OCI-LY1 (cell line): ENCODE data around the gene CD160.

ENCODE experiments used
- H2AFZ ChIP-seq: fragments of 200-600 bp; sonication (generic), shearing (Covaris generic); 2 replicates; pipeline ENCODE4 v1.6.0; 2014; ENCODE audit warnings: antibody characterized with exemption, mild to moderate bottlenecking, low read length
- H3F3A ChIP-seq: fragments of 200-600 bp; sonication (generic), shearing (Covaris generic); 2 replicates; pipeline ENCODE4 v1.6.0; 2014; ENCODE audit warnings: mild to moderate bottlenecking, antibody characterized with exemption, low read length, moderate library complexity; ENCODE audit not compliant: insufficient read depth
- H3K27ac ChIP-seq: fragments of 200-600 bp; sonication (generic); 2 replicates; pipeline ENCODE4 v1.5.1; 2014; ENCODE audit warnings: low read length, mixed run types, mild to moderate bottlenecking, low read depth; ENCODE audit not compliant: poor library complexity, severe bottlenecking
- H3K27me3 ChIP-seq: fragments of 200-600 bp; sonication (generic); 2 replicates; pipeline ENCODE4 v1.6.0; 2014; ENCODE audit warnings: antibody characterized with exemption, mild to moderate bottlenecking, low read length, moderate library complexity; ENCODE audit not compliant: insufficient read depth
- H3K36me3 ChIP-seq: fragments of 200-600 bp; sonication (generic); 2 replicates; pipeline ENCODE4 v1.6.1; 2014; ENCODE audit warnings: mild to moderate bottlenecking, antibody characterized with exemption, low read length, moderate library complexity, mixed read lengths; ENCODE audit not compliant: insufficient read depth
- H3K4me1 ChIP-seq: fragments of 200-600 bp; sonication (generic); 2 replicates; pipeline ENCODE4 v1.5.1; 2014; ENCODE audit warnings: mild to moderate bottlenecking, low read length, moderate library complexity; ENCODE audit not compliant: insufficient read depth, severe bottlenecking
- H3K4me2 ChIP-seq: fragments of 200-600 bp; sonication (generic), shearing (Covaris generic); 2 replicates; pipeline ENCODE4 v1.6.1; 2014; ENCODE audit warnings: low read length
- H3K4me3 ChIP-seq: fragments of 200-600 bp; sonication (generic); 2 replicates; pipeline ENCODE4 v1.5.1; 2014; ENCODE audit warnings: low read length, low read depth, mild to moderate bottlenecking, mixed read lengths; ENCODE audit not compliant: poor library complexity, severe bottlenecking
- H3K79me2 ChIP-seq: fragments of 200-600 bp; shearing (Covaris generic); 2 replicates; pipeline ENCODE4 v1.6.1; 2016; ENCODE audit warnings: mixed run types, low read length, mixed read lengths; ENCODE audit not compliant: insufficient read depth
- H3K9ac ChIP-seq: fragments of 200-600 bp; sonication (generic), shearing (Covaris generic); 2 replicates; pipeline ENCODE4 v1.6.1; 2014; ENCODE audit warnings: mild to moderate bottlenecking, low read length, mixed read lengths
- H3K9me2 ChIP-seq: fragments of 200-600 bp; sonication (generic), shearing (Covaris generic); 2 replicates; pipeline ENCODE4 v1.6.1; 2014; ENCODE audit warnings: low read depth, mild to moderate bottlenecking, low read length, mixed read lengths
- H3K9me3 ChIP-seq: fragments of 200-600 bp; shearing (Covaris generic); 2 replicates; pipeline ENCODE4 v1.6.1; 2014; ENCODE audit warnings: low read length, mixed read lengths
- H4K20me1 ChIP-seq: fragments of 200-600 bp; sonication (generic), shearing (Covaris generic); 2 replicates; pipeline ENCODE4 v1.6.0; 2016; ENCODE audit warnings: mild to moderate bottlenecking, low read length; ENCODE audit not compliant: insufficient read depth
- CTCF ChIP-seq: fragments of 200-600 bp; sonication (generic), shearing (Covaris generic); IDR thresholded peaks from 2 replicates; pipeline ENCODE4 v1.5.1; 2017; ENCODE audit warnings: mild to moderate bottlenecking, antibody characterized with exemption, low read length, moderate library complexity, mixed read lengths
- EZH2 ChIP-seq: fragments of 200-600 bp; sonication (generic), shearing (Covaris generic); IDR thresholded peaks from 2 replicates; pipeline ENCODE4 v1.8.0; 2017; ENCODE audit warnings: borderline replicate concordance, mixed run types, mild to moderate bottlenecking, antibody characterized with exemption, low read length, moderate library complexity, mixed read lengths

Gene CD160

DNA sequence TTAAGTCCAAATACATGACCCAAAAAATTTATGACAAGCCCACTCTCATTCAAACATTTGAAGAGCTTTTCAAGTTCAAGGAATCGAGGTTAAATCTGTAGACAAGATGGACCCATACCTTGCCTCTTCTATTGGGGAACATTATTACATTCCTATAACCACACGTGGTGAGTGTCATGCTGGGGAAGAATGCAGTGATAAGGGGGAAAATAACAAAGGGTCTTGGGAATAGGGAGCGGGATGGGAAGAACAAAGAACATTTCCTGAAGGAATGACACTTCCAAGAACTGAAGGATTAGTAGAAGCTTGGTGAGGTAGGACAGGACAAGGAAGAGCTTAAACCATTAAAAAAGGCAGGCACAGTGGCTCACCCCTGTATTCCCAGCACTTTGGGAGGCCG, 31.0 kb upstream of the CD160 start:
- Histone ChIP-seq H3K36me3 (no peaks in the 10 kb centered on the region), H3K4me2 (no peak overlapping the region), H3K4me1 (no peaks in the 10 kb centered on the region), H4K20me1 (no peaks in the 10 kb centered on the region), H3K9ac (no peak overlapping the region), H2AFZ (no peak overlapping the region), H3F3A (no peaks in the 10 kb centered on the region), H3K27me3 (no peaks in the 10 kb centered on the region), H3K27ac (no peak overlapping the region), H3K9me3 (no peaks in the 10 kb centered on the region), H3K9me2 (no peaks in the 10 kb centered on the region), H3K4me3 (no peak overlapping the region), H3K79me2 (no peaks in the 10 kb centered on the region)
- TF ChIP-seq EZH2 (no peak), CTCF (no peak)

- Histone ChIP-seq H3K9ac (no peak overlapping the region), H3K27me3 (no peaks in the 10 kb centered on the region)
These were observed 30.4 kb upstream of the CD160 start for GRCh38 chr1:145688924-145689323.

DNA sequence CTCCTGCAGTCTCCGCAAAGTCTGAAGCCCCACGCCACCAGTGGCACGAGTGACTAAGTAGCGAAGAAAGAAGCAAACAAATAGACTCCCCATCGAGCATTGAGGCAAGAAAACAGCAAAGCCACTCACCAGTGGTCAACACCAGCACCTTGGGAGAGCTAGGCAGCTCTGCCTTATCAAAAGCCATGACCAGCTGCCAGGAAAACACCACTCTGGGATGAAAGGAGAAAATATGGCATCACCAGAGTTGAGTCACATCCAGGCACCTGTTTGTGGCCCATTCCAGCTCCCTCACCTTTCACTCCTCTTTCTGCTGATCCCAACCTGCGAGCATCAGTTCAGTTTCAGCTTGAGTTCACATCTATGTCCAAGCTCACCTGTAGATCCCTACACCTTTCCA, 29.4 kb upstream of the CD160 start:
- no peaks in the 10 kb centered on the region for H3K9me3 ChIP-seq
- H3K4me3 ChIP-seq, result no peak overlapping the region
- H3K27ac ChIP-seq, result no peak overlapping the region
- no peaks in the 10 kb centered on the region for H3K9me2 ChIP-seq
- TF ChIP-seq CTCF (no peak), EZH2 (no peak)
- H3K4me2 ChIP-seq, result no peak overlapping the region
- no peak overlapping the region for H2AFZ ChIP-seq
- H3K79me2 ChIP-seq, result no peaks in the 10 kb centered on the region
- no peak overlapping the region for H3K9ac ChIP-seq
- no peaks in the 10 kb centered on the region for H3K4me1 ChIP-seq
- H3K27me3 ChIP-seq, result no peaks in the 10 kb centered on the region
- no peaks in the 10 kb centered on the region for H3F3A ChIP-seq
- no peaks in the 10 kb centered on the region for H3K36me3 ChIP-seq
- no peaks in the 10 kb centered on the region for H4K20me1 ChIP-seq

More at GRCh38 chr1:145688924-145689323, 30.4 kb upstream of the CD160 start:
- no peaks in the 10 kb centered on the region for H3K4me1 ChIP-seq
- no peak overlapping the region for H3K27ac ChIP-seq
- no peak overlapping the region for H2AFZ ChIP-seq
- H3K4me3 ChIP-seq, result no peak overlapping the region
- TF ChIP-seq CTCF, result no peak
- H3K4me2 ChIP-seq, result no peak overlapping the region
- H3K9me2 ChIP-seq, result no peaks in the 10 kb centered on the region
- H3K79me2 ChIP-seq, result no peaks in the 10 kb centered on the region
- no peaks in the 10 kb centered on the region for H4K20me1 ChIP-seq
- no peaks in the 10 kb centered on the region for H3K36me3 ChIP-seq
- no peaks in the 10 kb centered on the region for H3F3A ChIP-seq
- H3K9me3 ChIP-seq, result no peaks in the 10 kb centered on the region
